ENCODE results near the gene RBM39.

Gene RBM39

DNA sequence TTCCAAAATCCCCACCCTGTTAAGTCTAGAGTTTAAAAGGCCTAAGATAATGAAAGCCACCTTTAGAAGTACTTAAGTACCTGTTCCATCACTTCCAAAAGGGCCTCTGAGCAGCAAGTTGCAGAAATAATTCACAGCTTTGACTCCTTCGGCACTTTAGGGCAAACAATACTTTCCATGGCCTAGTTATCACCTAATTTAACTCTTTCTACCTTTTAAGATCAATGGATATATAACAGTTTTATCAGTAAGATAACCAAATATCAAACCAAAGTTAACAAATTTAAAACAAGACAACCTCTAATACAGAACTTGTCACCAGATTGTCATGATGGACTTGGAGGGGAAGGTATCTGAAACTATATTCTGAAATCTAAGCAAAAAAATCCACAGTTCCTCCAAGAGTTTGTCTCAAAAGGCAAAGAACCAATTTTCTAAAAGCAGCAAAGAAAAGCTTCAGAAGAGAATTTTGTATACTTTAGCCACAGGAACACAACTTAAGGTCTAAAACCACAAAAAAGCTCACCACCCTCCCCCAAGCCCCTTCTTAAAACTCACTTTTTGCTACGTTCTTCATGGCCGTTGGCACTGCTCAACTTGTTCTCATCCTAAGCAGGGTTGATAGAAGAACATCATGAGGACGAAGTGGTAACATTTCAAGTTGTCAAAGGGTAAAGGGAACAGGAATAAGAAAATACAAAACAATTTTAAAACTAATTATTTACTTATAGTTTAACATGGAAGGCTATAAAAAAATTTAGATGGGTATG is 3.5 kb downstream of the RBM39 start:
- Histone ChIP-seq H3K27ac (ENCODE audit: low read length) (no peak overlapping the region), H3K4me2 (ENCODE audit: low read length) (no peak overlapping the region), H3K4me1 (ENCODE audit: low read length) (peaks cover 25% of the 10 kb centered on the region), H3K4me3 (ENCODE audit: low read length) (no peak overlapping the region), H3K9ac (ENCODE audit: low read length) (no peak overlapping the region), H3K27me3 (ENCODE audit: low read depth, low read length) (no peaks in the 10 kb centered on the region), H3K9me3 (ENCODE audit: insufficient read depth, low read length) (no peaks in the 10 kb centered on the region), H2AFZ (ENCODE audit: low read depth, low read length) (no peak overlapping the region), H3K79me2 (ENCODE audit: low read length) (peaks cover 95% of the 10 kb centered on the region), H4K20me1 (ENCODE audit: insufficient read depth, low read length) (peaks cover 73% of the 10 kb centered on the region), H3K36me3 (replicated peaks; ENCODE audit: low read depth, low read length) (peaks cover 64% of the 10 kb centered on the region)
- TF ChIP-seq, protein P1, sequence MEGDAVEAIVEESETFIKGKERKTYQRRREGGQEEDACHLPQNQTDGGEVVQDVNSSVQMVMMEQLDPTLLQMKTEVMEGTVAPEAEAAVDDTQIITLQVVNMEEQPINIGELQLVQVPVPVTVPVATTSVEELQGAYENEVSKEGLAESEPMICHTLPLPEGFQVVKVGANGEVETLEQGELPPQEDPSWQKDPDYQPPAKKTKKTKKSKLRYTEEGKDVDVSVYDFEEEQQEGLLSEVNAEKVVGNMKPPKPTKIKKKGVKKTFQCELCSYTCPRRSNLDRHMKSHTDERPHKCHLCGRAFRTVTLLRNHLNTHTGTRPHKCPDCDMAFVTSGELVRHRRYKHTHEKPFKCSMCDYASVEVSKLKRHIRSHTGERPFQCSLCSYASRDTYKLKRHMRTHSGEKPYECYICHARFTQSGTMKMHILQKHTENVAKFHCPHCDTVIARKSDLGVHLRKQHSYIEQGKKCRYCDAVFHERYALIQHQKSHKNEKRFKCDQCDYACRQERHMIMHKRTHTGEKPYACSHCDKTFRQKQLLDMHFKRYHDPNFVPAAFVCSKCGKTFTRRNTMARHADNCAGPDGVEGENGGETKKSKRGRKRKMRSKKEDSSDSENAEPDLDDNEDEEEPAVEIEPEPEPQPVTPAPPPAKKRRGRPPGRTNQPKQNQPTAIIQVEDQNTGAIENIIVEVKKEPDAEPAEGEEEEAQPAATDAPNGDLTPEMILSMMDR (IDR thresholded peaks at IDR 0.05; ENCODE audit: low read depth, low read length) = no peak
- TF ChIP-seq EZH2phosphoT487 (IDR thresholded peaks at IDR 0.05; ENCODE audit: low read depth) = no peak

- no peaks in the 10 kb centered on the region for H3K9me3 ChIP-seq (ENCODE audit: insufficient read depth, low read length)
- no peak overlapping the region for H3K4me2 ChIP-seq (ENCODE audit: low read length)
- peaks cover 21% of the 10 kb centered on the region for H3K4me1 ChIP-seq (ENCODE audit: low read length)
- peaks cover 97% of the 10 kb centered on the region for H3K79me2 ChIP-seq (ENCODE audit: low read length)
- H3K27ac ChIP-seq (ENCODE audit: low read length) = no peak overlapping the region
- no peak overlapping the region for H3K4me3 ChIP-seq (ENCODE audit: low read length)
- H4K20me1 ChIP-seq (ENCODE audit: insufficient read depth, low read length) = peaks cover 80% of the 10 kb centered on the region
- H2AFZ ChIP-seq (ENCODE audit: low read depth, low read length) = no peak overlapping the region
- H3K27me3 ChIP-seq (ENCODE audit: low read depth, low read length) = no peaks in the 10 kb centered on the region
- H3K9ac ChIP-seq (ENCODE audit: low read length) = no peak overlapping the region
- peaks cover 69% of the 10 kb centered on the region for H3K36me3 ChIP-seq (replicated peaks; ENCODE audit: low read depth, low read length)
- TF ChIP-seq, protein P1 (IDR thresholded peaks at IDR 0.05; ENCODE audit: low read depth, low read length) = no peak
- TF ChIP-seq EZH2phosphoT487 (IDR thresholded peaks at IDR 0.05; ENCODE audit: low read depth) = no peak
These were observed 4.2 kb downstream of the RBM39 start for GRCh38 chr20:35737865-35738333.

- Histone ChIP-seq H3K4me2 (ENCODE audit: low read length) (no peak overlapping the region), H3K36me3 (replicated peaks; ENCODE audit: low read depth, low read length) (peaks cover 80% of the 10 kb centered on the region), H3K27ac (ENCODE audit: low read length) (no peak overlapping the region), H3K9me3 (ENCODE audit: insufficient read depth, low read length) (no peaks in the 10 kb centered on the region), H3K79me2 (ENCODE audit: low read length) (peaks cover 100% of the 10 kb centered on the region), H4K20me1 (ENCODE audit: insufficient read depth, low read length) (peaks cover 95% of the 10 kb centered on the region), H2AFZ (ENCODE audit: low read depth, low read length) (no peak overlapping the region), H3K9ac (ENCODE audit: low read length) (no peak overlapping the region), H3K27me3 (ENCODE audit: low read depth, low read length) (no peaks in the 10 kb centered on the region), H3K4me1 (ENCODE audit: low read length) (peaks cover 21% of the 10 kb centered on the region), H3K4me3 (ENCODE audit: low read length) (no peak overlapping the region)
- TF ChIP-seq EZH2phosphoT487 (IDR thresholded peaks at IDR 0.05; ENCODE audit: low read depth) = no peak
- TF ChIP-seq, protein P1 (IDR thresholded peaks at IDR 0.05; ENCODE audit: low read depth, low read length) = no peak
These were observed 6.1 kb downstream of the RBM39 start for GRCh38 chr20:35735826-35736470.
